HepG2 (cell line): ENCODE data around the gene EMILIN1. TPM values are rescaled to one million over a fixed set of nuclear protein-coding genes. Genes with fewer than 3 reads are reported as not detected.

Experiments
- CBX2 ChIP-seq, 2 experiments: fragments of 200-600 bp in 1 of 2; sonication (generic); formaldehyde crosslinking in 1 of 2; IDR thresholded peaks; 2 replicates each; pipeline versions ENCODE4 v1.7.0 to v1.8.1; 2018 to 2022; ENCODE audit warnings: low read depth in 2 of 2, low read length in 1 of 2, mild to moderate bottlenecking in 1 of 2, missing genetic modification reagents in 1 of 2
- CCDC6 ChIP-seq: sonication (generic); formaldehyde crosslinking; IDR thresholded peaks from 2 replicates; pipeline ENCODE4 v1.8.1; 2022; ENCODE audit warnings: mild to moderate bottlenecking, missing genetic modification reagents, moderate library complexity
- CREB1 ChIP-seq, 2 experiments: fragments of 450-650 bp in 1 of 2; IDR thresholded peaks; 2 replicates each; pipeline ENCODE4 v1.6.1; 2016 to 2017; ENCODE audit warnings: control low read depth in 1 of 2, mild to moderate bottlenecking in 1 of 2, missing compliant biosample characterization in 1 of 2, missing genetic modification characterization in 1 of 2
- ETS1 ChIP-seq: sonication (generic); formaldehyde crosslinking; IDR thresholded peaks from 2 replicates; pipeline ENCODE4 v1.4.0; 2020; ENCODE audit warnings: missing genetic modification reagents
- HINFP ChIP-seq: sonication (generic); formaldehyde crosslinking; IDR thresholded peaks from 2 replicates; pipeline ENCODE4 v1.4.0; 2020; ENCODE audit warnings: low read depth, mild to moderate bottlenecking, missing genetic modification reagents
- HNF4G ChIP-seq, 2 experiments: sonication (generic) in 1 of 2; formaldehyde crosslinking in 1 of 2; IDR thresholded peaks; 2 replicates each; pipeline versions ENCODE4 v1.4.0 to v1.6.1; 2011 to 2020; ENCODE audit warnings: borderline replicate concordance in 2 of 2, low read depth in 2 of 2, mild to moderate bottlenecking in 2 of 2, low read length in 1 of 2, missing genetic modification reagents in 1 of 2, moderate library complexity in 1 of 2
- KDM5A ChIP-seq: fragments of 200-600 bp; sonication (generic); IDR thresholded peaks from 2 replicates; pipeline ENCODE4 v1.7.0; 2018; ENCODE audit warnings: antibody characterized with exemption, mild to moderate bottlenecking, low read length, borderline replicate concordance
- MEIS1 ChIP-seq: sonication (generic); formaldehyde crosslinking; IDR thresholded peaks from 2 replicates; pipeline ENCODE4 v1.9.0; 2021; ENCODE audit warnings: mild to moderate bottlenecking, missing genetic modification reagents, moderate library complexity, borderline replicate concordance
- MIER2 ChIP-seq: IDR thresholded peaks from 2 replicates; pipeline ENCODE4 v1.6.1; 2016; ENCODE audit warnings: missing biosample characterization, missing genetic modification reagents
- MXI1 ChIP-seq: IDR thresholded peaks from 3 replicates; pipeline ENCODE4 v1.6.1; 2012; ENCODE audit warnings: low read depth, low read length, inconsistent platforms, borderline replicate concordance
- RXRB ChIP-seq: IDR thresholded peaks from 2 replicates; pipeline ENCODE4 v1.6.1; 2016; ENCODE audit warnings: borderline replicate concordance, missing genetic modification reagents, missing compliant biosample characterization
- SATB2 ChIP-seq: sonication (generic); formaldehyde crosslinking; IDR thresholded peaks from 2 replicates; pipeline ENCODE4 v1.5.0; 2020; ENCODE audit warnings: missing genetic modification reagents
- TFDP1 ChIP-seq: IDR thresholded peaks from 2 replicates; pipeline ENCODE4 v1.6.1; 2016; ENCODE audit warnings: missing compliant biosample characterization, missing genetic modification reagents, borderline replicate concordance
- TFDP2 ChIP-seq: sonication (generic); formaldehyde crosslinking; IDR thresholded peaks from 2 replicates; pipeline ENCODE4 v1.4.0; 2020; ENCODE audit warnings: missing genetic modification reagents
- ZFP82 ChIP-seq: sonication (generic); formaldehyde crosslinking; IDR thresholded peaks from 2 replicates; pipeline ENCODE4 v1.5.1; 2020; ENCODE audit warnings: mild to moderate bottlenecking, missing genetic modification reagents, borderline replicate concordance
- ZNF547 ChIP-seq: sonication (generic); formaldehyde crosslinking; IDR thresholded peaks from 2 replicates; pipeline ENCODE4 v1.5.1; 2020; ENCODE audit warnings: mild to moderate bottlenecking, missing genetic modification reagents
- ZNF740 ChIP-seq: sonication (generic); formaldehyde crosslinking; IDR thresholded peaks from 2 replicates; pipeline ENCODE4 v1.4.0; 2020; ENCODE audit warnings: missing genetic modification reagents
- ZNF777 ChIP-seq: sonication (generic); formaldehyde crosslinking; IDR thresholded peaks from 2 replicates; pipeline ENCODE4 v1.4.0; 2020; ENCODE audit warnings: missing genetic modification reagents
- polyA plus RNA-seq, 8 experiments: library from polyadenylated mRNA; depleted of rRNA in 3 of 8; stranded (reverse) in 7 of 8; unstranded in 1 of 8; fragments of >200 nt; fragmentation: Illumina TruSeq in 4 of 8; extraction: Trizol in 4 of 8; gene quantifications; 2 replicates each; pipeline versions ENCODE4 v1.2.1 to v1.2.3, GENCODE V29; 2011 to 2016; ENCODE audit warnings: low read depth in 4 of 8, missing spikeins in 1 of 8, mixed read lengths in 1 of 8; ENCODE audit not compliant: insufficient read depth in 1 of 8
- total RNA-seq, 5 experiments: library from RNA; depleted of rRNA; stranded (reverse); fragments of >200 nt; fragmentation: Illumina TruSeq; extraction: Trizol; gene quantifications; 2 replicates each; pipeline ENCODE4 v1.2.3, GENCODE V29; 2016; ENCODE audit warnings: low read depth in 1 of 5
- TF ChIP-seq, protein P1 (sequence below): IDR thresholded peaks from 2 replicates; pipeline ENCODE4 v1.6.1; 2016; ENCODE audit warnings: mild to moderate bottlenecking, missing biosample characterization, missing genetic modification reagents

EMILIN1 gene
- total and polyA plus RNA-seq, 2 of the 13 experiments (the other 11 are each of a cell fraction or from before 2014, with no cell fraction given): 8.1 to 9.7 TPM

DNA sequence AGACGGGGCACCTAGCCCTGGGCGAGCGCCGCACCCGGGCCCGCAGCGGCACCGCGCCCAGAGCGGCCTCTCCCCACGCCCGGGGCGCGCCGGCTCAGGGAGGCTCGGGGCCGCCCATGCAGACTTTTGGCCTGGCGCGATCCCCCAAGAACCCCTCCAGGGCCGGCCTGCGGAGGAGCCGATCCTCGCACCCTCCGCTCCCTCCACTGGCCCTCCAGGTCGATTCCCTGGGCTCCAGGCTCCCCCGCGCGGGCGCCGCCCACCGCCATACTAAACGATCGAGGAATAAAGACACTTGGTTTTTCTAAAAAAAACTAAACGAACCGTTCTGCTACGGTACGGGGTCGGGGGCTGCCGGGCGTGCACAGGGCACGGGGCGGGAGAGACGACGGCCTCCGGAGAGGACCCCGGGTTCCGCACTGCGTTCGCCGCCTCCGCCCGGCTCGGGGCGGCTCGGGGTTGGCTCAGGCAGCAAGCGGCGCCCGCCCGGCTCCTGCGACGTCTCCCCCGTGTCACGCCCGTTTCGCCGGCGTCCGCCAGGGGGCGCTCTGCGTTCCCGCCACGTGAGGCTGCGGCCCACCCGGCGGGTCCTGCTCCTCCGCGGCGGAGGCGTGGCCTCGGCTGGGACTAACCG lies 7.8 kb downstream of the EMILIN1 start (continued):
- TF ChIP-seq ZNF547 (CRISPR knock-in tag) (peak; percentile 67; the same call in 1 of the 2 replicates), ZNF777 (CRISPR knock-in tag) (peak; percentile 80; the same call in 1 of the 2 replicates), HINFP (peak; percentile 5; the same call in 1 of the 2 replicates), CREB1 (IDR thresholded peaks at IDR 0.05) (peak; percentile 62; the same call in 1 of the 2 replicates), CREB1 (CRISPR knock-in tag; IDR thresholded peaks at IDR 0.05) (no peak), MEIS1 (CRISPR knock-in tag) (peak; percentile 85; the same call in 1 of the 2 replicates), MXI1 (peak; percentile 98; the same call in 1 of the 3 replicates), KDM5A (peak; percentile 23; the same call in 1 of the 2 replicates), MIER2 (CRISPR knock-in tag) (peak; percentile 22; the same call in 1 of the 2 replicates), ETS1 (peak; percentile 91; the same call in 1 of the 2 replicates), ZNF740 (CRISPR knock-in tag) (0 out of 2 replicates have a peak, but pooled peaks have one; percentile 25), CBX2 (IDR thresholded peaks at IDR 0.05; ENCODE audit: low read depth, low read length) (no peak), CBX2 (CRISPR knock-in tag; IDR thresholded peaks at IDR 0.05; ENCODE audit: low read depth) (0 out of 2 replicates have a peak, but pooled peaks have one; percentile 13), RXRB (CRISPR knock-in tag) (peak; percentile 74; the same call in 1 of the 2 replicates), SATB2 (no peak; the same call in 1 of the 2 replicates), TFDP1 (peak; percentile 98), HNF4G (IDR thresholded peaks at IDR 0.05; ENCODE audit: borderline replicate concordance, low read depth, low read length) (peak; percentile 34; the same call in 1 of the 2 replicates), HNF4G (CRISPR knock-in tag; IDR thresholded peaks at IDR 0.05; ENCODE audit: borderline replicate concordance, low read depth) (no peak), ZFP82 (CRISPR knock-in tag) (no peak), CCDC6 (CRISPR knock-in tag) (peak; percentile 89; the same call in 1 of the 2 replicates), TFDP2 (peak; percentile 97)
- TF ChIP-seq, protein P1, sequence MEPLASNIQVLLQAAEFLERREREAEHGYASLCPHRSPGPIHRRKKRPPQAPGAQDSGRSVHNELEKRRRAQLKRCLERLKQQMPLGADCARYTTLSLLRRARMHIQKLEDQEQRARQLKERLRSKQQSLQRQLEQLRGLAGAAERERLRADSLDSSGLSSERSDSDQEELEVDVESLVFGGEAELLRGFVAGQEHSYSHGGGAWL: peak; percentile 91; the same call in 1 of the 2 replicates
